GM19438 (cell line): ENCODE results near the gene BRD2.

Source experiments
- ATAC-seq: cut with Tn5 transposase; IDR thresholded peaks from one replicate; pipeline ENCODE4 v1.9.1; 2021; ENCODE audit warnings: low read depth; ENCODE audit not compliant: unreplicated experiment

Gene BRD2

GRCh38 chr6:32984622-32985389, 16.4 kb downstream of the BRD2 start:
- ATAC-seq, result no peak

DNA sequence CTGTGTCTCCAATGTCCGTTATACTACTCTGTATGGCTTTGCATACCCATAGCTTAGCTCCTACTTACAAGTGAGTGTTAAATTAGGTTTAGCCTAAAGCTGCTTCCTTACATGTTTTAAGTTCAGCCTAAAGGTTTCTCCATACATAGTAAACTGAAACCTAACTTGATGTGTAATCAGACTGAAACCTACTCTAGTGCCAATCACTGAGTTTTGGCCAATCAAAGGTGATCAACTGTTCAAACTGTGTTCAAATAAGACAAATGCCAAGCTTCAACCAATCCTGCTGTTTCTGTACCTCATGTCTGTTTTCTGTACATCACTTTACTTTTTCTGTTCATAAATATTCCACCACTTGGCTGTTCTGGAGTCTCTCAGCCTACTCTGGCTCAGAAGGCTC, 21.0 kb downstream of the BRD2 start:
- no peak for ATAC-seq

GRCh38 chr6:32991972-32992371, 23.6 kb downstream of the BRD2 start:
- ATAC-seq, result no peak

- no peak for ATAC-seq
These were observed 25.1 kb downstream of the BRD2 start for GRCh38 chr6:32993363-32993973.

DNA sequence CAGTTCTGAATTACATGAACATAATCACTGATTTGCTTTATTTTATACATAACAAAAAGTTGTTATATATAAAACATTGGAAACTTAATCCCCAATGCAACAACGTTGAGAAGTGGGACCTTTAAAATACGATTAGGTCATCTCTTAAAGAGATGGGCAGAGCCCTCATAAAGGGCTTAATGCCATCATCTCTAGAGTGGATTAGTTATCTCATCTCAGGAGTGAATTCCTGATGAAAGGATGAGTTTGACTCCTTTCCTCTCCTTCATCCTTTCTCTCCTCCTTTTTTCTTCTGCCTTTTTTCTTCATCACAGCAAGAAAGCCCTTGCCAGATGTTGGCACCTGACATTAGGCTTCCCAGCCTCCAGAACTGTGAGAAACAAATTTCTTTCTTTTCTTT, 27.1 kb downstream of the BRD2 start:
- no peak for ATAC-seq

- no peak for ATAC-seq
These were observed 31.7 kb downstream of the BRD2 start for GRCh38 chr6:33000055-33000454.

DNA sequence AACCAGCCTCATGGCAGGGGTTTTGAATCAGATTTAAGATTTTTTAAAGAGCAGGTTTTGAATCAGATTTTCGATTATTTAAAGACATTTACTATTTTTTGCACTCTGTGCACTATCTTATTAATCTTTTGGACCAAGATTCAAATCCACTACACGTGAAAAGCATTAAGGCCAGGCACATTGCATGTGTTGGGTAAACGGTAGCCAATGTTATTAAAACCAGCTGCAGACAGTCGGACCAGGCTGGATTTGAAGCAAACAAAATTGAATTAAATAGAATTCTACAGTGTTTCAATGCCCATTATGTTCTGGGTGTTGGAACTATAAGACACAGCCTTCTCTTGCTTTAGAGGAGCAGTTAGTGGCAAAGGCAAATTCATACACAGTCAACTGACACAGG, 33.3 kb downstream of the BRD2 start:
- ATAC-seq, result no peak

DNA sequence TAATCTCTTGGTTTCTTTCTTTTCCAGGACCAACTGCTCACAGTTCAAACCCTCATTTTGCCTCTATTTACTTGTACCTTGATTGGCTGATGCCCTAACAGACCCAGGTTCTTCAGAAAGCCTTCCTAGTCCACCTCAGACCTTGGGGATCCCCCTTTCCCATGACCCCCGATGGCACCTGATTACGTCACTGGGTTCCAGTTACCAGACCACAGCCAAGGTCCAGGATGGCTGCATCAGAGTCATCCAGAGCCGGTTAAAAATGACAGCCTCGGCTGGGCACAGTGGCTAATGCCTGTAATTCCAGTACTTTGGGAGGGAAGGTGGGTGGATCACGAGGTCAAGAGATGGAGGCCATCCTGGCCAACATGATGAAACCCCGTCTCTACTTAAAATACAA, 36.5 kb downstream of the BRD2 start:
- ATAC-seq, result no peak

DNA sequence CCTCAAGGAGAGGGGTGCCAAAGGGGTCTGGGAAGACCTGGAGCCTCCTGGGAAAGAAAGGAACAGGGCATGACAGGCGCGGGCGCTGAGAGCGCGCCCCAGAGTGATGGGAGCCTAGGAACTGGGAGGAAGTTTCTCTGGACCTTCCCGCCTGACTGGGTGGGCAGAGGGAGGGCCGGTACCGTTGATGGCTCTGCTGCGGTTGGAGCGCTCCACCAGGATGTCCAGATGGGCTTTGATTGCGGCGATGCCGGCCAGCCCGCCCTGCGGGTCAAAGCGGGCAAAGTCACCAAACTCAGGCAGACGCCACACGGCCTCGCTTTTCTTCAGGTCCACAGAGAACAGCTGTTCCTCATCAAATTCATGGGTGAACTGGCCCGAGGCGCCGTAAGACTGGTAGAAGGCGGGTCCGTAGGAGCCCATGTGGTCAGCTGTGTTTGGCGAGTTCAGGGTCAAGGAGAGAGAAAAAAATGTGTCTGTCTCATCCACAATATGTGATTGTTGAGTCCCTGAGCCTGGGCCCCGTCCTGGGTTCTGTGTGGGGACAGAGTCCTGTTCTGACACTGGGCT, 39.5 kb downstream of the BRD2 start:
- ATAC-seq, result no peak

DNA sequence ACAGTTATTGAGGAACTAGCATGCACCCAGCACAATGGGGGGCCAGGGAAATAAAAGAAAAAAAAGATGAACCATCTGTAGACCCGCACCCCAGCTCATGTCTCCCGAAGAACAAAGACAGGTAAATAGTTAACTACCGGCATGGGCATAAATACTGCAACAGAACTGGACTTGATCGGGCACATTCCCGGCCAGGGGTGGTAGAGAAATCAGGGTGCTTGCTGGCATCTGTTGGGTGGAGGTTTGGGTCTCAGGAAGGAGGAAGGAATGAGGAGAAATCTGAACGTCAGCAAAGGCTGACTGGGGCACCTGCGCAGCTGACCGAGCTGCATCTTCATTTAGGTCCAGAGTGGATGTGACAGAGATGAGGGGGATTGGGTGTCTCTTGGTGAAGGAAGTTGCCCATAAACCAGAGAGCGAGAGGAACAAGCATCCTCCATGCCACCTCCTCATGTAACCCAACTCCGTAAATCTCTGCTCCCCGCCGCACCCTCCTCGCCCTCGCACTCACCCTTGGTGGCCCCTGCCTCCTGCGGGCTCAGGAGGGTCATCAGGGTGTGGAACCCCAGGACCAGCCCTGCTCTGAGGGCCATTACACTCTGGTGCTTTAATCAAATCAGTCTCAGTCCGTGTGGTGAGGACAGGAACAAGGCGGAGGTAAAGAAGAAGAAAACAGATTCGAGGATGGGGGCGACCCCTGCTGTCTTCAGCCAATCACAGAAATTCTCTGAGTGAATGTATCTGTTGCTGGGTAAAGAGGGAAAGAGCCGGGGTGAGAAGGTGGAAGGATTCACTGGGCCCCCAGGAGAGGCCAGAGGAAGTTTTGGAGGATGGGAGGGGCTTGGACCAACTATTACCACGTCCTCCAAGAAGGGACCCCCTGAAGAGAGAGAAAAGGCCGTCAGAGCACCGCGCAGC, 40.8 kb downstream of the BRD2 start, which contains the start of gene HLA-DOA:
Gene HLA-DOA, minus strand, starts transcription at position 648 of the 918 bp plus-strand sequence.
- peak; percentile 93 for ATAC-seq

- no peak for ATAC-seq
These were observed 42.0 kb downstream of the BRD2 start for GRCh38 chr6:33010356-33010755.

DNA sequence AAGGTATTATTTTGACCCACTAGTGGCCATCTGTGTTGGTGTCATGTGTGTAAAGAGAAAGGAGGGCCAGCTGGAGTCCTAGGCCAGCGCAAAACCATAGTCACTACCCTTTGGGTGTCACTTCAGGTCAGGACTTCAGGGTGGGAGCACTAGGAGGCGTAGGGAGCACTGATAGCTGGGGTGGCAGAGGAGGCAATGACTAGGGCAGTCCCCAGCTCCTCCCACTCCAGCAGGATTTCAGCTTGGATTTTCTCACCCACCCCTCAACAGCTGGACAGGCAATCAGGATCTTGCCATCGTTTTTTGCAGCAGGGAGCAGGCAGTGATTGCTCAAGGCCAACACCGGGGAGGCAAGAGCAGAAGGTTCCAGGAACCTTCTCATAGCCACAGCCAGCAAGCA, 45.2 kb downstream of the BRD2 start:
- ATAC-seq, result no peak

DNA sequence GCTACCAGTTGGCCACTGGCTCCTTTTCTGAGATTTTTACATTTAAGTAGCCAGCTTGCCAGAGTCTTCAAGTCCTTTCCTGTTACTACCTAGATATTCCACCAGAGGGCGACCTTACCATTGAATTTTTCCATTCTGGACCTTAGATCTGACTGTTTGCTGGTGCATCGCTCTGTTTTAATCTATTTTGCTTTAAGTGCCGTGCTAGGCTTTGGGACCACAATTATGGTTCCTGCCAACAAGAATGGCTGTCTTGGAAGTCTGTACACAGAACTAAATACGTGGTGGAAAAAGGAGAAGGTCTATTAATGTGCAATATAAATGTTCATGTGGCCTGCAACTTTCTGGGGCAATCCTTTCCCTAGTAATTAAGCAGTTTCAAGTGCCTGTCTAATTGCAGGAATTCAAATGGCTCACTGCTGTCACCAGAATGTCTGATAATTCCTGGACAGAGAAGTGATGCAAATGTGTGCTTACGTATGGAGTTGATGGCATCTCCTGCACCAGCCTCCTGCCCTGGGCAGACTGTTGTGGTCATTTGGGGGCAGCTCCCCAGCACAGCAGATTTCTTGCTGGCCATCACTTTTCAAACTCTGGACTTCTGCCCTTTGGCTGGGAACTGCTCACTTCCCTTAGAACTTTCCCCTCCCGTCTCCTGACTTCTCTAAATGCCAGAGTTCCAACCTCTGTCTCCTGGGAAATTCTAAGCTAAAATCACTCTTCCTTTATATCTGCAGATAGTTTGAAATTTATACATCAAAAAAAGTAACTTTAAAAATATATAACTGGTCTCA, 46.6 kb downstream of the BRD2 start:
- no peak for ATAC-seq

GRCh38 chr6:33015798-33016197, 47.4 kb downstream of the BRD2 start:
- ATAC-seq, result no peak

- no peak for ATAC-seq
These were observed 48.6 kb downstream of the BRD2 start for GRCh38 chr6:33017018-33017417.

- no peak for ATAC-seq
These were observed 49.4 kb downstream of the BRD2 start for GRCh38 chr6:33017694-33018353.

- no peak for ATAC-seq
These were observed 50.0 kb downstream of the BRD2 start for GRCh38 chr6:33018418-33018817.

DNA sequence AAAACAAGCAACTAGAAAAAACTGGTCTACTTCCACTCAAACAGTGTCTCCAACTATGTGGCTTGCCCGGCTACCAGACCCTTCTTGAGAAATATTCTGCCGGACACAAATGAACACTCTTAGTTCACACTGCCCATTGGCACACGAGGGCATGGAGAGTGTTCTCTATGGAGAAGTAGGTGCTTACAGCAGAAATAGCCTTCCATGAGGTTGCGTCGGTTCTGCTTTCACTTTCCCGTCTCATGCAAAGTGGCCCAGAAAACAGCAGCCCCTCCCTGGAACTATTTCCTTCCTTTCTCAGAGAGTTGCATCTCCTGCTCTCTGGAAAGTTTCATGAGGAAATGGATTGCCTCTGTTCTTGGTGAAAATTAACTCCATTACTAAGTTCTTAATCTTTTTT, 50.5 kb downstream of the BRD2 start:
- ATAC-seq, result peak; percentile 69

DNA sequence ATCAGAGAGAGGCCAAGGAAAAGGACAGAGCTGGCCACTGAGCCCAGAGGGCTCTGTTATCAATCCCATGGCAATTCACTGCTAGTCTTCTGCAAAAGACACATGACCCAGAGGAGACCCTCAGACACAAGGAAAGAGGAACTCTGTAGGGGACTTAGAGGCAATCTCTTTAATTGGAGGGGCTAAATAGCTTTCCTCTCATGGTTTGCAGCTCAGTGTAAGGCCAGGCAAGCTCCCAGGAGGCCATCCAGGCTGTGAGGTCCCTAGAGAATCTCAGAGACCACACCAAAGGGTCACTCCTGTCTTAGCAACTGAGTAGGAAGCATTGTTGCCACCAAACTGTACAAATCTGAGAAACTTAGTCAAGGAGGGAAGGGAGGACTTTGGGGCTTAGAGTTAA, 51.0 kb downstream of the BRD2 start:
- ATAC-seq, result no peak

DNA sequence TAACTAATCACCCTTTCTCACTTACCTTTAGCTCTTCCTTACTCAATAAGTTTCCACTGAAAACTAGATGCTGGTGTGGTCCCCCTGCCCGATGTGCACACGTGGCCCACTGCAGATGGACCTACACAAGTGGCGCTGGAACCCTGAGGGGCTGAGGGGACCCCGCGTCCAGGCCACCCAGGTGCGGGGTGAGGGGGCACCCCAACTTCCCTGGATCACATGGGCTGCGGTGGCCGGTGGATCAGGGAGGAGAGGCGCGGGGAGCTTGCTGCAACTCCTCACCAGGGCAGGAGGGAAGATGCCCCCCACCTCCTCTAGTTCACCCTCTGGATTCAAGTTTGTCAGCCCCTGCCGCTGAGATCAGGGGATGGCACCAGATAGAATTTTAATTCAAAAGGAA, 53.5 kb downstream of the BRD2 start:
- ATAC-seq, result no peak
